NB4 (cell line): ENCODE results near the gene DAG1.

Experiments
- DNase-seq: peaks from one replicate; pipeline ENCODE4 v3.0.0; 2010; ENCODE audit warnings: low read depth
- H3K4me3 ChIP-seq: one replicate; pipeline ENCODE4 v1.5.1; 2011; ENCODE audit warnings: mild to moderate bottlenecking, low read depth, low read length, moderate library complexity
- MAX ChIP-seq: IDR thresholded peaks from 2 replicates; pipeline ENCODE4 v1.6.1; 2011; ENCODE audit warnings: low read depth, low read length
- MYC ChIP-seq: IDR thresholded peaks from 2 replicates; pipeline ENCODE4 v1.6.1; 2011; ENCODE audit warnings: low read depth, low read length
- POLR2A ChIP-seq: IDR thresholded peaks from 2 replicates; pipeline ENCODE4 v1.6.1; 2011; ENCODE audit warnings: mild to moderate bottlenecking; ENCODE audit not compliant: insufficient read length; ENCODE audit errors: extremely low read depth
- TF ChIP-seq, protein P1 (sequence below): IDR thresholded peaks from one replicate; pipeline ENCODE4 v1.5.1; 2012; ENCODE audit warnings: low read depth, low read length

DAG1 gene

GRCh38 chr3:49554633-49555265 lies 84.7 kb downstream of the DAG1 start:
- peak; percentile 50 for DNase-seq

GRCh38 chr3:49556500-49557275 lies 86.6 kb downstream of the DAG1 start:
- no peak overlapping the region for H3K4me3 ChIP-seq
- TF ChIP-seq MAX: no peak
- TF ChIP-seq MYC: no peak
- TF ChIP-seq, protein P1, sequence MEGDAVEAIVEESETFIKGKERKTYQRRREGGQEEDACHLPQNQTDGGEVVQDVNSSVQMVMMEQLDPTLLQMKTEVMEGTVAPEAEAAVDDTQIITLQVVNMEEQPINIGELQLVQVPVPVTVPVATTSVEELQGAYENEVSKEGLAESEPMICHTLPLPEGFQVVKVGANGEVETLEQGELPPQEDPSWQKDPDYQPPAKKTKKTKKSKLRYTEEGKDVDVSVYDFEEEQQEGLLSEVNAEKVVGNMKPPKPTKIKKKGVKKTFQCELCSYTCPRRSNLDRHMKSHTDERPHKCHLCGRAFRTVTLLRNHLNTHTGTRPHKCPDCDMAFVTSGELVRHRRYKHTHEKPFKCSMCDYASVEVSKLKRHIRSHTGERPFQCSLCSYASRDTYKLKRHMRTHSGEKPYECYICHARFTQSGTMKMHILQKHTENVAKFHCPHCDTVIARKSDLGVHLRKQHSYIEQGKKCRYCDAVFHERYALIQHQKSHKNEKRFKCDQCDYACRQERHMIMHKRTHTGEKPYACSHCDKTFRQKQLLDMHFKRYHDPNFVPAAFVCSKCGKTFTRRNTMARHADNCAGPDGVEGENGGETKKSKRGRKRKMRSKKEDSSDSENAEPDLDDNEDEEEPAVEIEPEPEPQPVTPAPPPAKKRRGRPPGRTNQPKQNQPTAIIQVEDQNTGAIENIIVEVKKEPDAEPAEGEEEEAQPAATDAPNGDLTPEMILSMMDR: no peak
- no peak for TF ChIP-seq POLR2A
- no peak for DNase-seq

More at GRCh38 chr3:49554633-49555265, 84.7 kb downstream of the DAG1 start:
- TF ChIP-seq POLR2A (no peak), MAX (no peak), MYC (no peak)
- TF ChIP-seq, protein P1: no peak
- no peak overlapping the region for H3K4me3 ChIP-seq

- no peak for TF ChIP-seq MYC
Observed at GRCh38 chr3:49563040-49563578, 93.0 kb downstream of the DAG1 start.

DNA sequence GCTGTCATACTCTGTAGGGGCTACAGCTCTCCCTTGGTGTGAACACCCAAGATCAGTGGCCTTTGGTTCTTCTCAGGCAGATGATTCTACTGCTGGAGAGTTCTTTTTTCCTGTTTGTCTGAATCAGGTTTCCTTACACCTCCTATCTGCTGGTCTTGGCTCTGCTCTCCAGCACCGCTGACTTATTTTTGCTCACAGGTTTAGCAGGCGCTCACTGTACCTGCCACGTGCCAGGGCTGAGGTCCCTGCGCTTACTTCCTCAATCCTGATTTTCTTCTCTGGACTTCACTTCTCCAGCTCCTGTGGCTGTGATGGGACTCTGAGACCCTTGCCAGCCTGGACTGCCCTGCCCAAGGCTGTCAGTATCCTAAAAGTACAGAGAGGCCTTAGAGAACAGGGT lies 93.7 kb downstream of the DAG1 start:
- DNase-seq: no peak
- no peak overlapping the region for H3K4me3 ChIP-seq
- TF ChIP-seq, protein P1: no peak
- TF ChIP-seq MYC (no peak), POLR2A (no peak), MAX (no peak)

More at GRCh38 chr3:49563040-49563578, 93.0 kb downstream of the DAG1 start:
- H3K4me3 ChIP-seq: no peak overlapping the region
- DNase-seq: no peak

DNA sequence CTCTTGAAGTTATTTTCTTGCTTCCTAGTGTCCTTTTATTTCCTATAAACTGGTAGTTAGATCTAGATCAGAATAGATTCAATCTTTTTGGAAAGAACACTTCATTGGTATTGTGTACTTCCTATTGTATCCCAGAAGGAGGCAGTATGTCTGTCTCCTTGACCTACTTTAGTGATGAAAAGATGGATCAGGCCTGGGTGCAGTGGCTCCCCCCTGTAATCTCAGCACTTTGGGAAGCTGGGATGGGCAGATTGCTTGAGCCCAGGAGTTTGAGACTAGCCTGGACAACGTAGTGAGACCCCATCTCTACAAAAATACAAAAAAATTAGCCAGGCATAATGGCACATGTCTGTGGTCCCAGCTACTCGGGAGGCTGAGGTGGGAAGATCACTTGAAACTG lies 96.2 kb downstream of the DAG1 start:
- H3K4me3 ChIP-seq: no peak overlapping the region
- TF ChIP-seq, protein P1: peak; percentile 41
- TF ChIP-seq MAX: no peak
- peak; percentile 18 for DNase-seq

DNA sequence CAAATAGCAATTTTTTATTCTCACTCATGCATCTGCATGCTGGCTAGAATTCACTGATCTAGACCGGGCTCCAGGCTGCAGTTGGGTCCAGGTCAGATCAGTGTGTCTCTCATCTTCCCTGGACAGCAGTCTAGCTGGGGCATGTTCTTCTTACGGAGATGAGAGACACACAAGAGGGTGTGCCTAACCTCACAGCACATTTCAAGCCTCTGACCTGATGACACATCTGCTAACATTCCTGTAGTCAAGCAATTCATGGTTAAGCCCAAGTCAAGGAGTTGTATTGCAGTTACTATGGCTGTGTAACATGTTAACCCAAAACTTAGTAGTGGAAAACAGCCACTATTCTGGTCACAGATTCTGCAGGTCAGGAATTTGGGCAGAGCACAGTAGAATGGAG lies 97.3 kb downstream of the DAG1 start:
- H3K4me3 ChIP-seq: no peak overlapping the region
- TF ChIP-seq POLR2A (no peak), MAX (no peak)
- DNase-seq: no peak
